HEK293 (cell line): ENCODE results near the gene COX7B2.

ENCODE experiments used
- CTCF ChIP-seq: fragments of 450-650 bp; formaldehyde crosslinking; IDR thresholded peaks from 2 replicates; pipeline ENCODE4 v1.5.1; 2016; ENCODE audit warnings: missing biosample characterization, missing genetic modification characterization
- PRDM1 ChIP-seq: fragments of 450-650 bp; formaldehyde crosslinking; IDR thresholded peaks from 2 replicates; pipeline ENCODE4; 2016; ENCODE audit warnings: missing biosample characterization, missing genetic modification characterization
- REST ChIP-seq: fragments of 450-650 bp; formaldehyde crosslinking; IDR thresholded peaks from 2 replicates; pipeline ENCODE4 v1.5.1; 2016; ENCODE audit warnings: missing biosample characterization, missing genetic modification characterization
- ZBTB1 ChIP-seq: fragments of 450-650 bp; formaldehyde crosslinking; IDR thresholded peaks from 2 replicates; pipeline ENCODE4 v1.5.1; 2016; ENCODE audit warnings: missing biosample characterization, missing genetic modification characterization
- ZBTB48 ChIP-seq: fragments of 450-650 bp; formaldehyde crosslinking; IDR thresholded peaks from 2 replicates; pipeline ENCODE4 v1.5.1; 2016; ENCODE audit warnings: missing biosample characterization, missing genetic modification characterization
- ZFP3 ChIP-seq: fragments of 450-650 bp; formaldehyde crosslinking; IDR thresholded peaks from 2 replicates; pipeline ENCODE4 v1.5.1; 2016; ENCODE audit warnings: low read depth, missing biosample characterization, missing genetic modification characterization
- ZNF24 ChIP-seq: fragments of 450-650 bp; formaldehyde crosslinking; IDR thresholded peaks from 2 replicates; pipeline ENCODE4 v1.5.1; 2016; ENCODE audit warnings: missing biosample characterization, missing genetic modification characterization
- ZNF416 ChIP-seq: fragments of 450-650 bp; formaldehyde crosslinking; IDR thresholded peaks from 2 replicates; pipeline ENCODE4 v1.5.1; 2016; ENCODE audit warnings: missing biosample characterization, missing genetic modification characterization
- ZNF510 ChIP-seq: fragments of 450-650 bp; formaldehyde crosslinking; IDR thresholded peaks from 2 replicates; pipeline ENCODE4 v1.5.1; 2018; ENCODE audit warnings: mild to moderate bottlenecking, missing genetic modification characterization, missing biosample characterization; ENCODE audit not compliant: insufficient replicate concordance
- ZNF561 ChIP-seq: fragments of 450-650 bp; IDR thresholded peaks from 2 replicates; pipeline ENCODE4 v1.5.1; 2018; ENCODE audit warnings: missing biosample characterization, missing genetic modification characterization, borderline replicate concordance
- ZNF600 ChIP-seq: fragments of 450-650 bp; formaldehyde crosslinking; IDR thresholded peaks from 2 replicates; pipeline ENCODE4 v1.5.1; 2016; ENCODE audit warnings: missing biosample characterization, missing genetic modification characterization
- ZNF621 ChIP-seq: fragments of 450-650 bp; formaldehyde crosslinking; IDR thresholded peaks from 2 replicates; pipeline ENCODE4 v1.5.1; 2017; ENCODE audit warnings: missing biosample characterization, missing genetic modification characterization
- ZNF639 ChIP-seq: fragments of 450-650 bp; formaldehyde crosslinking; IDR thresholded peaks from 2 replicates; pipeline ENCODE4 v1.5.1; 2016; ENCODE audit warnings: missing biosample characterization, missing genetic modification characterization

GRCh38 chr4:46781434-46782092 lies 127.5 kb downstream of the COX7B2 start:
- no peak for TF ChIP-seq ZNF561 (tag by site-specific recombination)
- TF ChIP-seq ZBTB48 (tag by site-specific recombination): no peak
- TF ChIP-seq CTCF (tag by site-specific recombination): no peak
- TF ChIP-seq ZNF24 (tag by site-specific recombination): no peak
- no peak for TF ChIP-seq ZNF510 (tag by site-specific recombination)
- no peak for TF ChIP-seq ZBTB1 (tag by site-specific recombination)
- TF ChIP-seq REST (tag by site-specific recombination): no peak
- TF ChIP-seq ZNF600: no peak
- TF ChIP-seq ZNF621 (tag by site-specific recombination): no peak
- TF ChIP-seq ZNF416 (tag by site-specific recombination): no peak
- no peak for TF ChIP-seq PRDM1 (tag by site-specific recombination)
- no peak for TF ChIP-seq ZNF639
- TF ChIP-seq ZFP3: no peak
